Hepatic stellate cell (primary cell): ENCODE data around the gene ITSN2.
"Not testable (repeated sequence)": the region's sequence is repeated elsewhere in the genome, so short reads cannot be mapped to it uniquely, and the experiment has no call there.

Experiments
- DNase-seq: peaks from one replicate; pipeline ENCODE4 v3.0.0; 2011; ENCODE audit warnings: low spot score

The ITSN2 gene

GRCh38 chr2:24360050-24360962, at the start of gene ITSN2:
ITSN2 (minus strand) TSS chr2:24360536; CDS start chr2:24328082, 32,454 bp downstream.
- DNase-seq: peak; percentile 80

DNA sequence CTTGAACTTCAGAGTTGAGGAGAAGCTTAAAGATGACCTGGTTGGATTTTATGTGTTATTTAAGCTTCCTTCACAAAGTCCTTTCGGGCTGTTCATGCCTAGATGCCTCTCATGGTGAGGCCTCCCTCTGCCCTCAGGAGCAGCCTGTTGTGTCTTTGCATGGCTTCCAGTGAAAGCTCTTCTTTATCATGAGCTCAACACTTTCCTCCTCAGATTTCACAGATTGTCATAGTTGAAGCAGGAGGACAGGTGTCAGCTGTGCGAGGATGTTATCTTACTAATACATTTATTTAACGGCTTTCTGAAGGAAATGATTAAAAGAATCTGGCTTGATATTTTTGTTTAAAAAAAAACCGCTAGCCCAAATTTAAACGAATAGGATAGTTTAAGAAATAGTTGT, 48.8 kb upstream of the ITSN2 start:
- no peak for DNase-seq

GRCh38 chr2:24408704-24409103, 48.4 kb upstream of the ITSN2 start:
- DNase-seq: not testable (repeated sequence)

DNA sequence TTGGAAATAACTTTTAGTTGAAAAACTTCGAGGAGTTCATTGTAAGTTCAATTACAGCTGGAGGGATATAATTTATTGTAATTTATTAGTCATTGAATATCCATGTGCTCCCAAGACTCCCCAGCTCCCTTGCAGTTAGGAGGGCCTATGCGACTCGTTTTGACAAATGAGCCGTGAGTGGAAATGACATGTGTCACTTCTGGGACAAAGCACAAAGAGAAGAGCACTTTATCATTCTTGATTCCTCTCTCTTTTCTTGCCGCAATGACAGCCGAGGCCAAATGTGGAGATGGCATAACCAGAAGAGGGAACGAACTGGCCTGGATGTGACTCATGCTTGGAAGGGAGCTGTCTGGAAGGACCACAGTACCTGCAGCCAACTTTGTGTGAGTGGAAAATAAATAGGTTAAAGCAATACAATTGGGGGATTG, 44.2 kb upstream of the ITSN2 start:
- DNase-seq: no peak

DNA sequence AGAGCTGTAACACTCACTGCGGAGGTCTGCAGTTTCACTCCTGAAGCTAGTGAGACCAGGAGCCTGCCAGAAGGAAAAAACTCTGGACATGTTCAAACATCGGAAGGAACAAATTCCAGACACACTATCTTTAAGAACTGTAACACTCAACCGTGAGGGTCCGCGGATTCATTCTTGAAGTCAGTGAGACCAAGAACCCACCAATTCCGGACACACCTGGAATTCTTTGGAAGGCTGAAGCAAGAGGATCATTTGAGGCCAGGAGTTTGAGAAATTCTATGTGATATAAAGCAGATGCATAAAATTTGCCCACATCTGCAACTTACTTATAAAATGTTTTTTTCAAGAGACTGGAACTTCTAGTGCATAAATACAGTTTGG, 43.5 kb upstream of the ITSN2 start:
- no peak for DNase-seq

- DNase-seq: no peak
Measured at GRCh38 chr2:24403168-24403831, 43.0 kb upstream of the ITSN2 start.

GRCh38 chr2:24402242-24403097, 42.1 kb upstream of the ITSN2 start:
- no peak for DNase-seq

- DNase-seq: no peak
Measured at GRCh38 chr2:24400207-24400907, 40.0 kb upstream of the ITSN2 start.

DNA sequence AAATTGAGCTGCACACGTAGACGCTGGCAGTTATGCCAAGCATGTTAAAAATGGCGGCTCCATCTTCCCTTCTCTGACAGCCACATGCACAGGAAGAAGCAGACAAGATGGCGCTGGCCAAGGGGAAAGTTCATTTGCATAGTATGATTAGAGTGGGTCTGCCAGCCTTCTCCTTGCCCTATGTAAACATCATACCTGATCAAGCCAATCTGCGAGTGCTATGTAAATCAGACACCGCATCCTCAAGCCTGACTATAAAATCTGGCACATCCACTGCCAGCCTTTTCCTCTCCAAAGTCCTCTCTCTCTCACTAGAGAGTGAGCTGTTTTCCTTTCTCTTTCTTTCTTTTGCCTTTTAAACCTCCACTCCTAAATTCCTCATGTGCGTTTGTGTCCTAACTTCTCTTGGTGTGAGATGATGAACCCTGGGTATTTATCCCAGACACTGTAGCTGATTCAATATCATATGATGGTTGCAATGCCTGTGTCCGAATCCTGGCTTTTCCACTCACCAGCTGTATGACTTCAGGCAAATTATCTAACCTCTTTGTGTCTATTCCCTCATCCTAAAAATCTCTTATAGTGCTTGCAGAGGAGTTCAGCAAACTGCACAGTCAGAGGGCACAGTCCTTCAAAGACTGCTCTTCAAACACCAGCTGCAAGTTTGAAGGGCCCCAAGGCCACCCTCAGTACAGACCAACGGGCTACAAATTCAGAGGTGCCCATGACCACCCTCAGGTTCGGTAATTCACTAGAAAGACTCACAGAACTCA, 39.3 kb upstream of the ITSN2 start:
- DNase-seq: no peak

- DNase-seq: no peak
Measured at GRCh38 chr2:24394998-24395397, 34.7 kb upstream of the ITSN2 start.

DNA sequence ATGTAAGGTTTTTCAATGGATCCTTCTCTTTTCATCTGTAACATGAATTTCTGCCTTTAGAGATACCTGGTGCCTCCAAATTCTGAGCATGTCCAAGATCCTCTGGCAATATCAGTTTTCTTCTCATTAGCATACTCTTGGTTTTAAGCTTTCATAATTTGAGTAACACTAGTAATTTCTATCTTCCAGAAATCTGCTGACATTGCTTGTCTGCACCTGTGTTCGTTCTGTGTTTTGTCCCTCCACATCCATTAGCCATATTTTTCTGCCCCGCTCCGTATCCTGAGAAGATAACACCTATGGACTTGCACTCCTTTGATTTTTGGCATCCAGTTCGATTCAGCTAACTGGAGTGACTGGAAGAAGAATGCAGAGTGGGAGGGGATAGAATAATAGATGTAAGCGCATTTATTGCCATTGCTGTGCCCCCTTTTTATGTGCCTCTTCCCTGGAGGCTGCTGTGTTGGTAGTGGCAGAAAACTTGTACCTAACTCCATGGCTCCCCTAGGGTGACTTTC, 32.3 kb upstream of the ITSN2 start:
- no peak for DNase-seq

- DNase-seq: no peak
Measured at GRCh38 chr2:24385366-24385765, 25.0 kb upstream of the ITSN2 start.

- peak; percentile 61 for DNase-seq
Measured at GRCh38 chr2:24382363-24383073, 22.2 kb upstream of the ITSN2 start.

DNA sequence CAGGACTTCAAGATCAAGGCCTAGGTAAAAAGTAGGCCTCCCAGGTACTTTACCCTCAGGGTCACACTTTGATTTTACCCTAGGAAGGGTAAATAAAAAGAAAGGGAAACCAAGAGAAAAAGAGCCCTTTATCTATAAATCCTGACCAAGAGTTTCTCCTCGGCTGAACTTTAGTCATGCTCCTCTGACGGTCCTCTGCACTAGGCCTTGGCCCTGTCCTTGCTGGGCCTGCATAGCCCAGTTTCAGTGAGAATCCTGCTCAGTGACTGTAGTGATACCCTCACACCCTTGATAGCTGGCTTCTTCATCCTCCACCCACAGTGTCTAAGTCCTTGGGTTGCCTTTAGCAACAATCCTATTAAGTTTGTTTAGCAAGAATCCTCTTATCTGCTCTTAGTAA, 20.5 kb upstream of the ITSN2 start:
- DNase-seq: no peak

DNA sequence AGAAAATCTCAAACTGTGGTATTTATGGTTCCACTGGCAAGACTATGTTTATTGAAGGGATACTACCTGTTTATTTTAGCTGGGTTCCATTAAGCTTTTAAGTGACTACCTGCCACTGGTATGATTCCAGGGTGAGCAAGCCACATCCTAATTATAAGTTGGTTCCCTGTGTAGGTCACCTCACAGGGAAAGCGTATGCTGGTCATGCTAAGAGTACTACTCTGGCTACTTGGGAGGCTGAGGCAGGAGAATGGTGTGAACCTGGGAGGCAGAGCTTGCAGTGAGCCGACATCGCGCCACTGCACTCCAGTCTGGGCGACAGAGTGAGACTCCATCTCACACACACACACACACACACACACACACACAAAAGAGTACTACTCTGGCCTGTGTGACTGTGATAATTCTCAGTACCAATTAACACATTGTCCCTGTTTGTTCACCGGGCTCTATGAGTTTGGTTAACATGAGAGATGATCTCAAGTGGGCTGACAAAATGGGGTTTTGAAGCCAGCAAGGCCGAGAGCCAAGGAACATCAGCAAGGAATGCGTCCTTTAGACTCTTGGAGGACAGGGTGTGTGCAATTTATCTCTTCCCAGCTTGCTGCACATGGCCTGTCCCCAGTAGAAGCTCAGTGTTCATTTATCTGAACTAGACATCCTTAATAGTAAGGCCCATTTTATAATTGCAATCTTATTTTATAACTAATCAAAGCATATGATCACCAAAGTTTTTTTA, 15.2 kb upstream of the ITSN2 start:
- no peak for DNase-seq

DNA sequence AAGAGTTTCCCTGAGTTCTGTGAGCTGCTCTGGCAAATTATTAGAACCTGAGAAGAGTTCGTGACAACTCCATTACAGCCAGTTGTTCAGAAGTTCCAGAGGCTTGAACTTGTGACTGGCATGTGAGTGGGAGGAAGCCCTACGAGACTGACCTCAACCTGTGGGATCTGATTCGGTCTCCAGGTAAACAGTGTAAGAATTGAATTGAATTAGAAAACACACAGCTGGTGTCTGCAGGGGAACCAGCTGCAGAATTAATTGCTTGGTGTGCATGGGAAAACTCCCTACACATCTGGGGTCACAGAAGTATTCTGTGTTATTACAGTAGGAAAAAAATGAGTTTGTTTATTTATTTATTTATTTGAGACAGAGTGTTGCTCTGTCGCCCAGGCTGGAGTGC, 14.0 kb upstream of the ITSN2 start:
- no peak for DNase-seq

- DNase-seq: no peak
Measured at GRCh38 chr2:24372033-24372432, 11.7 kb upstream of the ITSN2 start.

DNA sequence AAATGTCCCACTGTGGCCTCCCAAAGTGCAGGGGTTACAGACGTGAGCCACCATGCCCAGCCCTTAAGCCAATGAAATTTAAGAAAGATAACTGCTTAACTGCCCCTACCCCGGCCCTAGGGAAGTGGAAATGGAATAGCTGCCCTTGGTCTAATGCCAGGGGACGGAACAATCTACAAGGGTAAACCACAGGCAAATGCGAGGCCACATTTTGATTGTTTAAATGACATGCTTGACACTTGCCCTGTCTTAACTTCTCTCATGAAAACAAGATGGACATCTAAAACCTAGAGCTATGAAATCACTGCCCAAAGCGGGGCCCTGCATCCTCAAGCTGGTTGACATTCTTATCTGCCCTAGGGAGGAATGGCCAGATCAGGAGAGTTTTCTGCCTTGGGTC, 5.5 kb upstream of the ITSN2 start:
- DNase-seq: no peak

DNA sequence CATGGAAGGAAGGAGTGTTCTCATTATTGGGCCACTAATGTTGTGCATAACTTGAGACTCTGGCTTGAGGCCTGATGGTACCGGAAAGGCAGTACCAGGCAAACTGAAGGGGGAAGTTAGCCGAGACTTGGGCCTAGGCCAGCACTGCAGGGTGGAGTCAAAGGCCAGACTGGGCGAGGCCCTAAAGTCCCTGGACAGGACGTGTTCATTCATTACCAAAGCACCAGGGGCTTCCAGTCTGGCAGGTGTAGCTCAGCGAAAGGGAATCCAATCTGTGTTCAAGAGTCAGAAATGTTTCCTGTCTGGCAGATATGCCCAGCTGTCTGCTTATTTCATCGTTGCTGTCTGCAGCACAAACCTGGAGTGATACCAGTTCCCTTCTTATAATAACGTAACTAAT, 4.7 kb upstream of the ITSN2 start:
- DNase-seq: no peak
